Fibroblast of lung (primary cell): Measurements from ENCODE around the gene UGT1A5. TPM values are rescaled to one million over a fixed set of nuclear protein-coding genes. Genes with fewer than 3 reads are reported as not detected.
A peak's percentile ranks its signal among the peaks of the same experiment; 100 is the strongest.

ENCODE experiments used
- DNase-seq, 2 donors: peaks; one replicate each; pipeline versions ENCODE4 v3.0.0 to v3.0.0-alpha.2; 2010; ENCODE audit warnings: low read depth in 2 of 2
- H2AFZ ChIP-seq: 2 replicates; pipeline ENCODE4 v1.5.1; 2012; ENCODE audit warnings: low read length, control low read depth, inconsistent platforms
- H3K27ac ChIP-seq: 2 replicates; pipeline ENCODE4 v1.5.1; 2011; ENCODE audit warnings: low read length, control low read depth; ENCODE audit not compliant: insufficient read depth
- H3K27me3 ChIP-seq: 2 replicates; pipeline ENCODE4 v1.5.1; 2011; ENCODE audit warnings: mild to moderate bottlenecking, low read length; ENCODE audit not compliant: control insufficient read depth, insufficient read depth
- H3K36me3 ChIP-seq: 2 replicates; pipeline ENCODE4 v1.5.1; 2011; ENCODE audit warnings: low read length; ENCODE audit not compliant: control insufficient read depth, insufficient read depth
- H3K4me1 ChIP-seq: 2 replicates; pipeline ENCODE4 v1.5.1; 2011; ENCODE audit warnings: low read length; ENCODE audit not compliant: control insufficient read depth, insufficient read depth; ENCODE audit errors: extremely low read depth
- H3K4me2 ChIP-seq: 2 replicates; pipeline ENCODE4 v1.5.1; 2011; ENCODE audit warnings: low read length, control low read depth; ENCODE audit not compliant: insufficient read depth; ENCODE audit errors: extremely low read depth
- H3K4me3 ChIP-seq, 4 experiments: fragments of 200-600 bp in 1 of 4; sonication (generic) in 1 of 4; replicated peaks in 1 of 4; 2 replicates each; pipeline ENCODE4 v1.5.1; 2011 to 2016; ENCODE audit warnings: low read length in 4 of 4, low read depth in 3 of 4, mild to moderate bottlenecking in 3 of 4, control low read depth in 2 of 4, inconsistent platforms in 1 of 4, mixed read lengths in 1 of 4; ENCODE audit not compliant: insufficient read depth in 1 of 4; ENCODE audit errors: control extremely low read depth in 1 of 4
- H3K79me2 ChIP-seq: 2 replicates; pipeline ENCODE4 v1.5.1; 2012; ENCODE audit warnings: mild to moderate bottlenecking, low read length, inconsistent platforms; ENCODE audit not compliant: control insufficient read depth, insufficient read depth
- H3K9ac ChIP-seq: 2 replicates; pipeline ENCODE4 v1.5.1; 2011; ENCODE audit warnings: mild to moderate bottlenecking, low read length, control low read depth; ENCODE audit not compliant: insufficient read depth
- H3K9me3 ChIP-seq: 2 replicates; pipeline ENCODE4 v1.5.1; 2012; ENCODE audit warnings: low read depth, low read length; ENCODE audit not compliant: control insufficient read depth, insufficient read depth
- H4K20me1 ChIP-seq: 2 replicates; pipeline ENCODE4 v1.5.1; 2011; ENCODE audit warnings: low read length; ENCODE audit not compliant: control insufficient read depth, insufficient read depth; ENCODE audit errors: extremely low read depth
- CTCF ChIP-seq, 2 donors: IDR thresholded peaks in 1 of 2; conservative IDR thresholded peaks in 1 of 2; 1 replicate in 1 of 2; 2 replicates in 1 of 2; pipeline ENCODE4 v1.5.1; 2011 to 2012; ENCODE audit warnings: low read length in 2 of 2, control low read depth in 1 of 2, inconsistent platforms in 1 of 2, low read depth in 1 of 2, mild to moderate bottlenecking in 1 of 2
- EZH2 ChIP-seq: IDR thresholded peaks from 2 replicates; pipeline ENCODE4 v1.5.1; 2012; ENCODE audit warnings: low read length, control low read depth, mild to moderate bottlenecking; ENCODE audit errors: missing control alignments
- polyA plus RNA-seq, 2 donors: library from polyadenylated mRNA; depleted of rRNA in 1 of 2; stranded (reverse) in 1 of 2; unstranded in 1 of 2; fragments of >200 nt; gene quantifications; 2 replicates each; pipeline ENCODE4 v1.2.1, GENCODE V29; 2011 to 2012; ENCODE audit warnings: missing spikeins in 1 of 2
- total RNA-seq: library from RNA; depleted of rRNA; stranded (reverse); fragments of >200 nt; gene quantifications from 2 replicates; pipeline ENCODE4 v1.2.1, GENCODE V29; 2014

UGT1A5 gene
- total and polyA plus RNA-seq, 2 donors (not counting 1 experiment from before 2014, with no cell fraction given), result not detected

DNA sequence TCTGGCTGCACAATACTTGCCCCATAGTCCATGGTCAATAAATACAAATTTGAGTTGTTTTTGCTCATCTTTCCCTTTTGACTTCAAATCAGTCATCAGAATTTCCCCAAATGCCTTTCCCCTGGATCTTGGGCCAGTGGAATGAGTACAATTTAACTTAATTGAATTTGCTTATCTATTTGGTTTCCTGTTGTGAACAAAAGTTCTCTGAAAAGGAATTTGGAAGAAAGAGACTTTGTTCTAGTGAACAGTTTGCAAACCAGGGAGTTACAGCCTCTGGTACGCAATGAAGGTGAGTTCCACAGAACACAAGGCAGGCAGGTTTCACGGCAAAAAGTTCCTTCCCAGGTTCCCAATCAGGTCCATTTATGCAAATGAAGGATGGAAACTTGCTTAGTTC is 46.1 kb downstream of the UGT1A5 start:
- H3K27ac ChIP-seq, result no peak overlapping the region
- H3K9ac ChIP-seq, result no peak overlapping the region
- no peaks in the 10 kb centered on the region for H4K20me1 ChIP-seq
- DNase-seq, result peak in 1 of 2 donors; percentile 46
- no peak overlapping the region for H3K4me2 ChIP-seq
- H3K4me1 ChIP-seq, result no peaks in the 10 kb centered on the region
- TF ChIP-seq EZH2 (no peak), CTCF (conservative IDR thresholded peaks at IDR 0.05 in 1 of 2, IDR thresholded peaks at IDR 0.05 in 1 of 2; ENCODE audit: low read depth in 1 of 2, low read length in 2 of 2) (no peak)
- no peak overlapping the region for H3K4me3 ChIP-seq
- no peaks in the 10 kb centered on the region for H3K27me3 ChIP-seq
- no peaks in the 10 kb centered on the region for H3K9me3 ChIP-seq
- H3K36me3 ChIP-seq, result no peaks in the 10 kb centered on the region
- no peak overlapping the region for H2AFZ ChIP-seq
- no peaks in the 10 kb centered on the region for H3K79me2 ChIP-seq

DNA sequence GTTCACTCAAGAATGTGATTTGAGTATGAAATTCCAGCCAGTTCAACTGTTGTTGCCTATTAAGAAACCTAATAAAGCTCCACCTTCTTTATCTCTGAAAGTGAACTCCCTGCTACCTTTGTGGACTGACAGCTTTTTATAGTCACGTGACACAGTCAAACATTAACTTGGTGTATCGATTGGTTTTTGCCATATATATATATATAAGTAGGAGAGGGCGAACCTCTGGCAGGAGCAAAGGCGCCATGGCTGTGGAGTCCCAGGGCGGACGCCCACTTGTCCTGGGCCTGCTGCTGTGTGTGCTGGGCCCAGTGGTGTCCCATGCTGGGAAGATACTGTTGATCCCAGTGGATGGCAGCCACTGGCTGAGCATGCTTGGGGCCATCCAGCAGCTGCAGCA is 47.3 kb downstream of the UGT1A5 start, which contains the start of gene UGT1A1:
UGT1A1 (plus strand) TSS at position 228 of the 400 bp plus-strand sequence; CDS start at position 246, 18 bp downstream.
- Histone ChIP-seq H3K79me2 (no peaks in the 10 kb centered on the region), H2AFZ (no peak within 1 kb of the TSS)

GRCh38 chr2:233761040-233761769 is 48.5 kb downstream of the UGT1A5 start:
- peaks cover 3% of the 10 kb centered on the region for H3K4me1 ChIP-seq
- H3K27me3 ChIP-seq, result no peaks in the 10 kb centered on the region
- no peaks in the 10 kb centered on the region for H4K20me1 ChIP-seq
- H3K4me3 ChIP-seq, result no peak overlapping the region
- no peak overlapping the region for H3K9ac ChIP-seq
- no peak overlapping the region for H2AFZ ChIP-seq
- DNase-seq, result peak in 1 of 2 donors; percentile 66
- H3K4me2 ChIP-seq, result no peak overlapping the region
- TF ChIP-seq CTCF (conservative IDR thresholded peaks at IDR 0.05 in 1 of 2, IDR thresholded peaks at IDR 0.05 in 1 of 2; ENCODE audit: low read depth in 1 of 2, low read length in 2 of 2) (no peak), EZH2 (no peak)
- H3K9me3 ChIP-seq, result no peaks in the 10 kb centered on the region
- H3K36me3 ChIP-seq, result no peaks in the 10 kb centered on the region
- no peaks in the 10 kb centered on the region for H3K79me2 ChIP-seq
- H3K27ac ChIP-seq, result no peak overlapping the region

More for the DNA sequence above, 47.3 kb downstream of the UGT1A5 start, which contains the start of gene UGT1A1:
- H3K27ac ChIP-seq, result no peak within 1 kb of the TSS
- no peak within 1 kb of the TSS for H3K4me2 ChIP-seq
- H3K36me3 ChIP-seq, result no peaks in the 10 kb centered on the region
- H3K4me3 ChIP-seq, result no peak within 1 kb of the TSS
- H4K20me1 ChIP-seq, result no peaks in the 10 kb centered on the region
- no peak within 1 kb of the TSS for H3K9ac ChIP-seq
- peaks cover 3% of the 10 kb centered on the region for H3K4me1 ChIP-seq
- H3K9me3 ChIP-seq, result no peaks in the 10 kb centered on the region
- TF ChIP-seq CTCF (conservative IDR thresholded peaks at IDR 0.05 in 1 of 2, IDR thresholded peaks at IDR 0.05 in 1 of 2; ENCODE audit: low read depth in 1 of 2, low read length in 2 of 2) (no peak), EZH2 (no peak)
- no peak for DNase-seq
- no peaks in the 10 kb centered on the region for H3K27me3 ChIP-seq
